ENCODE results near the gene GPR62.

GPR62 gene

DNA sequence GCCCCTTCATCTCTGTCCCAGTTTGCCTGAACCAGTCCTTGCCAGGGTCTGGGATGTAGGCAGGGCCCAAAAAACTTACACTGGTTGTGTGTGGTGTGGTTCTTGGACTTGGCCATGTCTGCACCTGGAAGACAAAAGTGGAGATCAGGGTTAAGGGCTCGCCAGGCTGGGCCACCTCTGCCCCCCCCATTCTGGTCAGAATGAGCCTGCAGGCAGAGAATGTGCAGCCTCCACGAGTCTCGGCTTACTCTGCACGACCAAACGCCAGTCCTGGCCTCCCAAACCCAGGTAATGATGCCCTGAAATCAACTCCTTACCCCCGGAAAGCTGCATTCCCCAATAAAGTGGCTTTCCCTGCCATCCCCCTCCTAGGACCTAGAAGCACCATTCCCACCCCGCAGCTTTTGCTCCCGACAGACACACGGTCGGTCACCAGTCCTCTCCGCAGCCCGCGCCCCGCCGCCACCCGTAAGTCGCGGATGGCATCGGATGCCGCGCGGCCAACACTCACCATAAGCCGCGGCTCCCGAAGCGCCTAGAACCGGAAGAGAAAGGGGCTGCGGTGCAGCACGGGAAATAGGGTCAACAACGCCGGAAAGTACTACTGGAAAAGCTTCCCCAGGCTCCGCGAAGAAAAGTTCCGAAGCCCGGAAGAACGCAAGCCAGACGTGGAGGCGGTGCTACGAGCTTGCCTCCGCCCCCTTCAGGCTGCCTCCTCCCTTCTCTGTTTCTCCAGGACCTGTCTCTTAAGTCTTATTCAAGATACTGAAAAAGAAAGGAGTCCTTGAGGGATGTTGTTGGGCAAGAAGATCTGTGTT, 40.4 kb downstream of the GPR62 start, which contains the start of gene RPL29:
Gene RPL29 (minus strand): TSS at position 550 of the 818 bp plus-strand sequence. CDS start 434 bp downstream, at position 116.
- peak; percentile 69 for DNase-seq

DNA sequence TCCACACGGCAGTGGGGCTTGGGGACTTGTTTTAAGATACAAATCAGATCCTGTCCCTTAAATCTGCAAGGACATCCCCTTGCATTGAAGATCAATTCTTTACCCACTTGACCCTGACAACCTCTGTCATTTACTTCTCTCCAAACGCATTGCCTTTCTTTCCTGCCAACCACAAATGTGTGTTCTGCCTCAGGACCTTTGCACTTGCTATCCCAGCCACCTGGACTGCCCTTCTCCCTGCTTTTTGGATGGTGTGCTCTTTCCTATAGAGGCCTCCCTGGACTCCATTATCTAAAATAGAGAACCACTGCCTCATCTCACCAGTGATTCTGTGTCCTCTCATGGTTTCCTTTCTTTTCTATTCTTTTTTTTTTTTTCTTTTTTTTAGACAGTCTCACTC, 42.0 kb downstream of the GPR62 start:
- no peak for DNase-seq

DNA sequence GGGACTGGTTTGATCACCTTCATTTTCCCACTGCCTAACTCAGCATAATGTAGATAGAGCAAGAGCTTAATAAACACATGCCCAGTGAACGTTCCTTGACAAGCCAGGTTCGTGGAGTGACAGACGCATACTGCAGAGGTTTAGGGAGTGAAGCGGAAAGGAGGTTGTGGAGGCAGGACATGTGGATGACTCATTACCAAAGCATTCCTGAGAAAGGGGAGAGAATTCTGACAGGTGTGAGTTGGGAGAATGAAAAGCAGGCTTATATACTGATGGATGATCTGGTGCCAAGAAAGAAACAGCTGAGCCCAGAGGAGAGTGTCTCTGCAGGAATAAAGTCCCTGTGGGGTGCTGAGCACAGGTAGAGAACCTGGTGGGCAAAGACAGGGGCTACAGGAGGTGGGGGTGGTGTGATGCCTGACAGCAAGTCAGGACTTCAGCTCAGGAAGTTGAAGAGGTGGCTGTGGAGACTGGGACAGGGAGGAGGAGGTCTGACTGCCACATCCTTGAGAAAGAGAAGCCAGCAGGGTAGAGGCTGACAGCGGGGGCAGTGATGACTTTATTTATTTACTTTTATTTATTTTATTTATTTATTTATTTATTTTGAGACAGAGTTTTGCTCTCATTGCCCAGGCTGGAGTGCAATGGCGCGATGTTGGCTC, 42.9 kb downstream of the GPR62 start:
- DNase-seq: no peak

DNA sequence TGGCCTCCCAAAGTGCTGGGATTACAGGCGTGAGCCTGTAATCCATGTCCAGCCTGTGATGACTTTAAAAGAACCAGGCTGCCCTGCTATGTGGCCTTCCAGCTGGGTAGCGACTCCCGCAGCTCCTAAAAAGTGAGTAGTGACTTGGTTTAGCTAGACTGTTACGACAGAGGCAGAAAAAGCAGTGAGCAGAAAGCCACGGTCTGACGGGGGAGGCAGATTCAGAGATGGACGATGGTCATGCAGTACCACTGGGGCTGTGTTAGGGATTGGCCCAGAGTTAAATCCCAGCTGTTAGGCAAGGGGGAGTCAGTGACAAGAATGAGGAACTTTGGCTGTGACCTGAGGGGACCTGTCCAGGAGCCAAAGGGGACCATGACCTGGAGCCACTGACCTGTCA, 43.6 kb downstream of the GPR62 start:
- DNase-seq: no peak

DNA sequence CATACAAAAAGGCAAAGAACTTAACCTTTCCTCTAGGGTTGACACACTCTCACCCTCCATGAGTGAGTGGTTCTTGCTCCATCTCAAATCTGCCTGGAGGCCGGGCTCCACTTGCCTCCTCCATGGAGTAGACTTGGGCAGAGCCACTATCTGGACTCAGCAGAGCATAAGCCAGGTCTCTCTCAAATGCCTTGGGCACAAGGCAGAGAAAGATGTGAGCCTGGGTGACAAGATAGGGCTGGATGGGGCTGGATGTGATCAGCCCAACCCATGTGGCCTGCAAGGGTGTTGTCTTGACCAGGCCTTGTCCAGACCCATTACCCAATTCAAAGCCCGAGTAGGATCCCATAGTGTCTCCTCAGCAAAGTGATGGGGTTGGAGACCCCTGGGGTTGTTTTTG, 44.7 kb downstream of the GPR62 start:
- DNase-seq: no peak

GRCh38 chr3:52001443-52001974, 46.3 kb downstream of the GPR62 start:
- DNase-seq: peak; percentile 44

- no peak for DNase-seq
Measured at GRCh38 chr3:52002748-52003147, 47.6 kb downstream of the GPR62 start.

DNA sequence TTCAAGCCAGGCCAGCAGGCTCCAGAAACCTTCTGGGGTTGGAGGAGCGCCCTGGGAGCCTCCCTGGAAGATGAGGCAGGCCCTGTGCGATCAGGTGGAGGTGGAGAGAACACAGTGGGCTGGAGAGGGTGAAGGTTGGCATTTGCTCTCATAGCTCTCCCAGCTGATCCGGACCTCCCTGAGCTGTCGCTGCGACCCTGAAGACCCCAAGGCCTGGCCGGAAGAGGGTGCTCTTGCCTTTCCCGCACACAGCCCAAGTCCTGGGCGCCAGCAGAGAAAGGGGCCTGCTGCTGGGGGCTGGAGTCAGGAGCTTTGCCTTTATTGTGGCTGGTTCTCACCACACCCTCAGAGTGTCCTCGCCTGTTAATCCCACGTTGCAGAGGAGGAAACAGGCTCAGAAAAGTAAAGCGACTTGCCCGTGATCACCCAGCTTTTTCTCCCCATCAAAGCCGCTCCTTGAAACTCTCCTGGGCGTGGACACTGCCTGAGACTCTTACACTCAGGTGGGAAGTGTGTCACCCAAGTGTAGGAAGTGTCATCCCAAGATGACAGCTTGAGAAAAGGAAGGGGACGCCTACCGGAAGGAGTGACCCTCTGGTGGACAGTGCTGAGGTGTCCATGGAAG, 49.1 kb downstream of the GPR62 start:
- peak; percentile 41 for DNase-seq

DNA sequence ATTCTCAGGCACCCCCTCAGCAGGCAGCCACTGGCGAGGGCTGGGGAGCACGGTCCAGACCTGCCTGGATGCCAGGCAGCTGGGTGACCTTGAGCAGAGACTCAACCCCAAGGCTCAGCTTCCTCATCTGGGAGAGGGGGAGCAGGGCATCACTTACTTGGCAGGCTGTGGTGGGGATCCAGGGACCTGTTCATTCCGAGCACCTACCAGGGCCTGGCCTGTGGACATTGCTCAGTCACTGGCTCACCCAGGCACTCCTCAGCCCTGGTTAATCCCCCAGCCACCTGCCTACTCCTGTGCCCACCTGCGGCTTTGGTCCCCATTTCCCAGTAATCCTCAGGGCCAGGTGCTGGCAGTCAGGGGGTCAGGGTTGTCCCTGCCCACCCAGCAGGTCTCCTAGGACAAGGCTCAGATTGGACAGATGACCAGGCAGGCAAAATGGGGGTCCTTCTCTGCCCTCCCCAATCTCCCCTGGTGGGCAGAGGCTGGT, 49.8 kb downstream of the GPR62 start:
- DNase-seq: peak; percentile 41

- no peak for DNase-seq
Measured at GRCh38 chr3:52005571-52005986, 50.4 kb downstream of the GPR62 start.

DNA sequence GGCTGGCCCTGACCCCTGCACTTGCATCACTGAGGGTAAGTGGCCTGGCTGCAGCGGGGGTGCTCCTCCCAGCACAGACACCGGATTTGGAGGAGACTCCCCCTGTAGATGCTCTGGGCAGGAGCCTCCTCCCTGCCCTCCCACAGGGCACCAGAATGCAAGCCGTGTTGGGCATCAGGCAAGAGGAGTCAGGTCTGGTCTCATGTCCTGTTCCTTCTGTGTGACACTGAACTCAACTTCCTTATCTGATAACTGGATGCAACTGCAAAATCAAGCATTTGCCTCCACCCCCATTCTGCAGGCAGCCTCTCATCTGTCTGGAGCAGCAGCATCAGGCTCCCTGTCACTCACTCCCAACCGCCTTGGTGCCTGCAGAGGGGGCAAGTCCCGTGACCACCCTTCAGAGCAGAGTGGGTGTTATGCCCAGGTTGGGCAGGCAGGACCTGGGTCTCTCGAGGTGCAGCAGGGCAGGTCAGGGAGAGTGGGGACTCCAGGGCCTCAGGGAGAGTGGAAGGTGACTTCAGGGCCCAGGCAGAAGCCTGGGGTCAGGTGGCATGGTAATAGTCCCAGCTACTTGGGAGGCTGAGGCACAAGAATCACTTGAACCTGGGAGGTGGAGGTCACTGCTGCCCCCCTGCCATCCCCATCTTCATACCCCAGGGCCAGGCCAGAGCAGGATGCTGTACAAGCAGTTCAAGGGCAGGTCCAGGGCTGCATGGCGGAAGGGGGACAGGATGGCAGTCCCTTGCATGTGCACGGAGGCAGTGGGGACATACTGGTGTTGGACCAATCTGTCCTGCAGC, 51.0 kb downstream of the GPR62 start:
- DNase-seq: no peak

DNA sequence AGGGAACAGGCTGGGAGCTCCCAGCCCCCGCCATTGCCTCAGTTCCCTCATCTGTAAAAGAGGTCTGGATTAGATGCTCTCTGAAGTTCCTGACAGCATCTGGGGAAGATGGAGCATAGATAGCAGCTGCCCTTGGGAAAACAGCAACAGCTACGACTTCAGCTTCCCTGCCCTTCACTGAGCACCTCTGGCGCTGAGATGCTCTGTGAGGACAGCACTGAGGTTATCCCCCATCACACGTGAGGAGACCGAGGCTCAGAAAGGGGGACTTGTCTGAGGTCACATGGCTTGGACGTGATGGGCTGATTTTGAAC, 51.6 kb downstream of the GPR62 start:
- no peak for DNase-seq

Measured in NCI-H524 treated with DMSO at 0.1 percent for 48 hours (cell line).